Tibial nerve (tissue), 4 donors: ENCODE results near the gene PATE2. TPM values are rescaled to one million over a fixed set of nuclear protein-coding genes. Genes with fewer than 3 reads are reported as not detected.

Source experiments
- DNase-seq, 2 donors: peaks; one replicate each; pipeline ENCODE4 v3.0.0-alpha.2; 2019; ENCODE audit warnings: low spot score in 2 of 2
- H3K27ac ChIP-seq, 4 donors: fragments of 200-600 bp; sonication (generic) in 3 of 4; one replicate each; pipeline ENCODE4 v1.5.1; 2017 to 2019; ENCODE audit warnings: mild to moderate bottlenecking in 1 of 4
- H3K27me3 ChIP-seq, 2 donors: fragments of 200-600 bp; sonication (generic) in 1 of 2; one replicate each; pipeline versions ENCODE4 v1.5.1 to v1.6.0; 2017 to 2019
- H3K36me3 ChIP-seq, 3 donors: fragments of 200-600 bp; sonication (generic); one replicate each; pipeline ENCODE4 v1.5.1; 2018 to 2019
- H3K4me1 ChIP-seq, 4 donors: fragments of 200-600 bp; sonication (generic) in 3 of 4; one replicate each; pipeline ENCODE4 v1.5.1; 2017 to 2019
- H3K4me3 ChIP-seq, 4 donors: fragments of 200-600 bp; sonication (generic) in 3 of 4; one replicate each; pipeline ENCODE4 v1.5.1; 2017 to 2019; ENCODE audit warnings: mild to moderate bottlenecking in 1 of 4, moderate library complexity in 1 of 4
- H3K9me3 ChIP-seq, 4 donors: fragments of 200-600 bp; sonication (generic) in 3 of 4; one replicate each; pipeline ENCODE4 v1.5.1; 2017 to 2019
- CTCF ChIP-seq, 5 experiments: fragments of 200-600 bp in 3 of 5; fragments of 450-650 bp in 2 of 5; sonication (generic) in 3 of 5; IDR thresholded peaks; one replicate each; pipeline ENCODE4 v1.5.1; 2016 to 2019; ENCODE audit warnings: antibody characterized with exemption in 5 of 5, mild to moderate bottlenecking in 3 of 5, moderate library complexity in 2 of 5
- EP300 ChIP-seq, 2 donors: sonication (generic); formaldehyde crosslinking; IDR thresholded peaks; one replicate each; pipeline ENCODE4 v1.6.1; 2017; ENCODE audit warnings: antibody characterized with exemption in 2 of 2, mild to moderate bottlenecking in 1 of 2
- WGBS, 2 donors: methylation state at CpG; one replicate each; pipeline ENCODE4 v1.1.5; 2018; 5-methylcytosine and 5-hydroxymethylcytosine counted together
- total RNA-seq, 4 donors: library from RNA; depleted of rRNA; stranded (reverse); fragments of >200 nt; gene quantifications; one replicate each; pipeline ENCODE4 v1.1.0, GENCODE V29; 2016

PATE2 gene
- total RNA-seq, 4 donors from 2014 or later: not detected

GRCh38 chr11:125740617-125741016 lies 38.0 kb downstream of the PATE2 start:
- H3K9me3 ChIP-seq: peaks cover 0 to 14% (median 0%) of the 10 kb centered on the region in 4 donors
- no peak for TF ChIP-seq EP300 (IDR thresholded peaks at IDR 0.05)
- DNase-seq: no peak
- H3K4me3 ChIP-seq: no peak overlapping the region
- no peak overlapping the region for H3K27ac ChIP-seq
- no peaks in the 10 kb centered on the region for H3K36me3 ChIP-seq
- H3K27me3 ChIP-seq: no peaks in the 10 kb centered on the region
- H3K4me1 ChIP-seq: no peaks in the 10 kb centered on the region

- Histone ChIP-seq H3K27ac (no peak overlapping the region), H3K4me3 (no peak overlapping the region), H3K9me3 (no peaks in the 10 kb centered on the region), H3K27me3 (no peaks in the 10 kb centered on the region), H3K36me3 (no peaks in the 10 kb centered on the region), H3K4me1 (no peaks in the 10 kb centered on the region)
- no peak for TF ChIP-seq CTCF (IDR thresholded peaks at IDR 0.05)
- no peak for DNase-seq
- WGBS, 2 donors: 62 to 71% methylated on average over 3 of the region's 3 CpGs
These were observed 49.7 kb downstream of the PATE2 start for GRCh38 chr11:125728969-125729368.

Other genes starting within 250 kb of the PATE2 start
- 10 to 100 TPM; 59.8 to 88.5 (median 76.1) TPM for gene EI24, start 209.4 kb downstream of the PATE2 start, total RNA-seq
- gene STT3A, start 186.0 kb downstream of the PATE2 start, total RNA-seq: 100 to 1,000 TPM in 1 of 4 donors, 10 to 100 TPM in 3; 54.8 to 172 (median 73.3) TPM
- 1 to 10 TPM in 1 of 4 donors, under 1 TPM in 3; 0.60 to 1.5 (median 0.91) TPM for gene CHEK1, start 153.7 kb downstream of the PATE2 start, total RNA-seq
- gene ACRV1, start 98.0 kb downstream of the PATE2 start, total RNA-seq: not detected
- not detected for gene PATE1, start 32.5 kb downstream of the PATE2 start, total RNA-seq
- not detected for gene PATE3, start 9.3 kb upstream of the PATE2 start, total RNA-seq
- gene PATE4, start 54.5 kb upstream of the PATE2 start, total RNA-seq: not detected
- 1 to 10 TPM in 2 of 4 donors, under 1 TPM in 2; 0.59 to 2.5 (median 1.3) TPM for gene HYLS1, start 108.8 kb upstream of the PATE2 start, total RNA-seq
- gene PUS3, start 124.4 kb upstream of the PATE2 start, total RNA-seq: 1 to 10 TPM; 3.3 to 6.6 (median 5.2) TPM
- under 1 TPM in 1 of 4 donors, not detected in 3; 0.30 TPM for gene DDX25, start 125.7 kb upstream of the PATE2 start, total RNA-seq
- not detected for gene VSIG10L2, start 167.2 kb upstream of the PATE2 start, total RNA-seq